Naive B cell (primary cell): ENCODE data around the gene FEM1A. TPM values are rescaled to one million over a fixed set of nuclear protein-coding genes. Genes with fewer than 3 reads are reported as not detected.

Experiments used
- polyA plus RNA-seq, 6 donors: library from polyadenylated mRNA; unstranded; fragments of 300-500 nt; fragmentation: Illumina TruSeq; gene quantifications; one replicate each; pipeline ENCODE4 v1.2.3, GENCODE V29; 2021; ENCODE audit warnings: low read depth in 6 of 6

FEM1A gene
- polyA plus RNA-seq, 6 donors from 2014 or later, result 0.84 to 5.0 (median 3.2) TPM

Other genes starting within 250 kb of the FEM1A start
- gene SEMA6B, start 232.1 kb upstream of the FEM1A start, polyA plus RNA-seq, result not detected
- gene TNFAIP8L1, start 152.2 kb upstream of the FEM1A start, polyA plus RNA-seq, result 10 to 100 TPM in 1 of 6 donors, 1 to 10 TPM in 5; 4.7 to 14.2 (median 8.0) TPM
- gene MYDGF, start 121.4 kb upstream of the FEM1A start, polyA plus RNA-seq, result 100 to 1,000 TPM in 1 of 6 donors, 10 to 100 TPM in 5; 80.0 to 105 (median 83.2) TPM
- gene DPP9, start 67.9 kb upstream of the FEM1A start, polyA plus RNA-seq, result 10 to 100 TPM; 15.6 to 36.0 (median 17.4) TPM
- gene TICAM1, start 40.0 kb downstream of the FEM1A start, polyA plus RNA-seq, result 10 to 100 TPM in 3 of 6 donors, 1 to 10 TPM in 3; 1.0 to 22.4 (median 9.6) TPM
- gene PLIN3, start 75.9 kb downstream of the FEM1A start, polyA plus RNA-seq, result 10 to 100 TPM; 35.0 to 57.6 (median 40.4) TPM
- 1 to 10 TPM; 1.9 to 3.7 (median 2.5) TPM for gene ARRDC5, start 111.2 kb downstream of the FEM1A start, polyA plus RNA-seq
- gene UHRF1, start 117.8 kb downstream of the FEM1A start, polyA plus RNA-seq, result under 1 TPM in 4 of 6 donors, not detected in 2; 0.07 to 0.17 (median 0.14) TPM
- 10 to 100 TPM; 17.9 to 94.1 (median 50.8) TPM for gene KDM4B, start 177.4 kb downstream of the FEM1A start, polyA plus RNA-seq